ENCODE data around the gene CRIP2. TPM values are rescaled to one million over a fixed set of nuclear protein-coding genes. Genes with fewer than 3 reads are reported as not detected.

CRIP2 gene
- total and polyA plus RNA-seq, 12 donors = 5.9 to 193 (median 56.4) TPM

- H3K9me3 ChIP-seq (replicated peaks in 1 of 3) = no peaks in the 10 kb centered on the region
- peaks cover 0 to 25% of the 10 kb centered on the region in 2 donors for H3K36me3 ChIP-seq (replicated peaks in 1 of 2)
- intact Hi-C loops (cut with DNase I) = loop anchor here in 1 of 2 donors (5.0 kb wide), 1 partner anchor 38 kb away; the partner anchor contains the start of gene CRIP1
- H3K4me3 ChIP-seq = no peak overlapping the region
- no peak overlapping the region for H3K27ac ChIP-seq
- H3K4me1 ChIP-seq (replicated peaks in 1 of 2) = peaks cover 0 to 7% of the 10 kb centered on the region in 2 donors
- WGBS, 4 donors = 84 to 93% (median 90%) methylated on average over 14 to 47 of the region's 47 CpGs
- DNase-seq = no peak
- TF ChIP-seq CTCF (IDR thresholded peaks at IDR 0.05) (no peak), POLR2A (IDR thresholded peaks at IDR 0.05) (no peak)
- no peaks in the 10 kb centered on the region for H3K27me3 ChIP-seq
Measured at GRCh38 chr14:105449276-105450122, 25.1 kb upstream of the CRIP2 start.

GRCh38 chr14:105450123-105450505 is 24.5 kb upstream of the CRIP2 start:
- Histone ChIP-seq H3K27ac (no peak overlapping the region), H3K4me3 (no peak overlapping the region), H3K9me3 (replicated peaks in 1 of 3) (no peaks in the 10 kb centered on the region), H3K27me3 (no peaks in the 10 kb centered on the region), H3K4me1 (replicated peaks in 1 of 2) (peaks cover 0 to 7% of the 10 kb centered on the region in 2 donors), H3K36me3 (replicated peaks in 1 of 2) (peaks cover 0 to 31% of the 10 kb centered on the region in 2 donors)
- whole genome bisulfite sequencing, 4 donors = 89 to 96% (median 89%) methylated on average over 17 to 22 of the region's 22 CpGs
- intact Hi-C loops (cut with DNase I) = no loop called here
- DNase-seq = no peak
- TF ChIP-seq POLR2A (IDR thresholded peaks at IDR 0.05) = no peak
- TF ChIP-seq CTCF (IDR thresholded peaks at IDR 0.05) = no peak

GRCh38 chr14:105450864-105451720 is 23.5 kb upstream of the CRIP2 start:
- intact Hi-C loops (cut with DNase I) = no loop called here
- H3K27ac ChIP-seq = no peak overlapping the region
- TF ChIP-seq CTCF (IDR thresholded peaks at IDR 0.05) (no peak), POLR2A (IDR thresholded peaks at IDR 0.05) (no peak)
- peaks cover 0 to 7% of the 10 kb centered on the region in 2 donors for H3K4me1 ChIP-seq (replicated peaks in 1 of 2)
- no peak overlapping the region for H3K4me3 ChIP-seq
- DNase-seq = no peak
- H3K27me3 ChIP-seq = no peaks in the 10 kb centered on the region
- WGBS, 4 donors = 88 to 91% (median 89%) methylated on average over 12 to 29 of the region's 29 CpGs
- no peaks in the 10 kb centered on the region for H3K9me3 ChIP-seq (replicated peaks in 1 of 3)
- peaks cover 0 to 40% of the 10 kb centered on the region in 2 donors for H3K36me3 ChIP-seq (replicated peaks in 1 of 2)

- peaks cover 0 to 55% of the 10 kb centered on the region in 2 donors for H3K36me3 ChIP-seq (replicated peaks in 1 of 2)
- no peaks in the 10 kb centered on the region for H3K27me3 ChIP-seq
- no peak overlapping the region for H3K27ac ChIP-seq
- no peak for TF ChIP-seq POLR2A (IDR thresholded peaks at IDR 0.05)
- no peak for TF ChIP-seq CTCF (IDR thresholded peaks at IDR 0.05)
- H3K4me1 ChIP-seq (replicated peaks in 1 of 2) = peaks cover 0 to 7% of the 10 kb centered on the region in 2 donors
- WGBS, 4 donors = 87 to 100% (median 89%) methylated on average over 3 to 14 of the region's 14 CpGs
- no peak overlapping the region for H3K4me3 ChIP-seq
- intact Hi-C loops (cut with DNase I) = no loop called here
- DNase-seq = no peak
- no peaks in the 10 kb centered on the region for H3K9me3 ChIP-seq (replicated peaks in 1 of 3)
Measured at GRCh38 chr14:105452963-105453362, 21.7 kb upstream of the CRIP2 start.
